ENCODE results near the gene CNOT9. TPM values are rescaled to one million over a fixed set of nuclear protein-coding genes. Genes with fewer than 3 reads are reported as not detected.
"Not testable (repeated sequence)": the region's sequence is repeated elsewhere in the genome, so short reads cannot be mapped to it uniquely, and the experiment has no call there.

The CNOT9 gene
- total RNA-seq, 1 experiment from 2014 or later, result 54.0 TPM

- H3K4me3 Mint-ChIP-seq (ENCODE audit: low read depth, unreplicated experiment), result no peak overlapping the region
- no peak overlapping the region for H3K27ac Mint-ChIP-seq (ENCODE audit: unreplicated experiment)
- no peak for TF ChIP-seq CTCF (IDR thresholded peaks at IDR 0.05; ENCODE audit: unreplicated experiment)
- H3K4me1 Mint-ChIP-seq (ENCODE audit: low read depth, unreplicated experiment), result no peaks in the 10 kb centered on the region
- H3K27me3 Mint-ChIP-seq (ENCODE audit: unreplicated experiment), result no peaks in the 10 kb centered on the region
- DNase-seq, result no peak
- peaks cover 18% of the 10 kb centered on the region for H3K36me3 Mint-ChIP-seq (ENCODE audit: insufficient read depth, unreplicated experiment)
- no TSS peak for BruUV-seq (replicated peaks)
- CTCF ChIA-PET, result no interaction called here
- intact Hi-C loops (cut with micrococcal nuclease; ENCODE audit: unreplicated experiment), result no loop called here
- no peaks in the 10 kb centered on the region for H3K9me3 Mint-ChIP-seq (ENCODE audit: low read depth, unreplicated experiment)
These were observed 21.1 kb upstream of the CNOT9 start for GRCh38 chr2:218547511-218547910.

GRCh38 chr2:218547978-218548377, 20.7 kb upstream of the CNOT9 start:
- Mint-ChIP-seq H3K4me1 (ENCODE audit: low read depth, unreplicated experiment) (no peaks in the 10 kb centered on the region), H3K4me3 (ENCODE audit: low read depth, unreplicated experiment) (no peak overlapping the region), H3K36me3 (ENCODE audit: insufficient read depth, unreplicated experiment) (peaks cover 20% of the 10 kb centered on the region), H3K27ac (ENCODE audit: unreplicated experiment) (no peak overlapping the region), H3K9me3 (ENCODE audit: low read depth, unreplicated experiment) (no peaks in the 10 kb centered on the region), H3K27me3 (ENCODE audit: unreplicated experiment) (no peaks in the 10 kb centered on the region)
- BruUV-seq (replicated peaks), result no TSS peak
- no peak for TF ChIP-seq CTCF (IDR thresholded peaks at IDR 0.05; ENCODE audit: unreplicated experiment)
- CTCF ChIA-PET, result no interaction called here
- intact Hi-C loops (cut with micrococcal nuclease; ENCODE audit: unreplicated experiment), result no loop called here
- no peak for DNase-seq

GRCh38 chr2:218554225-218554624, 14.4 kb upstream of the CNOT9 start:
- peaks cover 26% of the 10 kb centered on the region for H3K36me3 Mint-ChIP-seq (ENCODE audit: insufficient read depth, unreplicated experiment)

GRCh38 chr2:218555527-218555926, 13.1 kb upstream of the CNOT9 start:
- Mint-ChIP-seq H3K36me3 (ENCODE audit: insufficient read depth, unreplicated experiment) (peaks cover 32% of the 10 kb centered on the region), H3K4me3 (ENCODE audit: low read depth, unreplicated experiment) (no peak overlapping the region)

More at GRCh38 chr2:218554225-218554624, 14.4 kb upstream of the CNOT9 start:
- H3K27ac Mint-ChIP-seq (ENCODE audit: unreplicated experiment); BruUV-seq (replicated peaks); intact Hi-C loops (cut with micrococcal nuclease; ENCODE audit: unreplicated experiment); H3K27me3 Mint-ChIP-seq (ENCODE audit: unreplicated experiment); CTCF ChIA-PET; H3K4me3 Mint-ChIP-seq (ENCODE audit: low read depth, unreplicated experiment); H3K9me3 Mint-ChIP-seq (ENCODE audit: low read depth, unreplicated experiment); H3K4me1 Mint-ChIP-seq (ENCODE audit: low read depth, unreplicated experiment); DNase-seq: not testable (repeated sequence)

More at GRCh38 chr2:218555527-218555926, 13.1 kb upstream of the CNOT9 start:
- BruUV-seq (replicated peaks), result no TSS peak
- Mint-ChIP-seq H3K9me3 (ENCODE audit: low read depth, unreplicated experiment) (no peaks in the 10 kb centered on the region), H3K4me1 (ENCODE audit: low read depth, unreplicated experiment) (no peaks in the 10 kb centered on the region), H3K27ac (ENCODE audit: unreplicated experiment) (no peak overlapping the region), H3K27me3 (ENCODE audit: unreplicated experiment) (no peaks in the 10 kb centered on the region)
- no peak for TF ChIP-seq CTCF (IDR thresholded peaks at IDR 0.05; ENCODE audit: unreplicated experiment)
- intact Hi-C loops (cut with micrococcal nuclease; ENCODE audit: unreplicated experiment), result no loop called here
- CTCF ChIA-PET, result no interaction called here
- DNase-seq, result no peak
